ENCODE data around the gene ATP6AP2. TPM values are rescaled to one million over a fixed set of nuclear protein-coding genes. Genes with fewer than 3 reads are reported as not detected.

The ATP6AP2 gene
- total RNA-seq, 1 experiment from 2014 or later, result 73.8 TPM

DNA sequence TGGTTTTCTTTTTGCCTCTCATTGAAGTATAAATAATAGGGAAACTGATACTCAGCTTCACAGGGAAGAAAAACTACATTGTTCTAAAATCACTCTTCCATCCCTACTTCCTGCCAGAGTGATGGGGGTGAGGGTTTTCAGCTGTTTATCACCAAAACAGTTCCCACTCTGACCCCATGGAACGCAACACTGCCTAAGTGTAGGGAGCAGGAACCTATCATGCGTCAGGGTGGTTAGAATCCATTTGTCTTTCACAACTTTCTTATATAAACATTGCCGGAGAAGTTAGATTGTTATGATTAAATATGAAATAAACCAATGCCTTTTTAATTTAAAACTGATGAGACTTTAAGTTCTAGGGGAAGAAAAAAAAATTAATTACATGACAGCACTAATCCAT lies 26.6 kb downstream of the ATP6AP2 start:
- H3K27ac ChIP-seq (ENCODE audit: low read depth, low read length, poor library complexity, severe bottlenecking), result no peak overlapping the region
- intact Hi-C loops (cut with micrococcal nuclease; ENCODE audit: unreplicated experiment), result no loop called here
- DNase-seq (ENCODE audit: low spot score), result no peak
- no peaks in the 10 kb centered on the region for H3K9me3 ChIP-seq (ENCODE audit: low read depth, low read length, poor library complexity, severe bottlenecking)
- TF ChIP-seq EZH2 (IDR thresholded peaks at IDR 0.05; ENCODE audit: borderline replicate concordance, low read depth, low read length, poor library complexity, severe bottlenecking), result no peak
- TF ChIP-seq, protein P1, sequence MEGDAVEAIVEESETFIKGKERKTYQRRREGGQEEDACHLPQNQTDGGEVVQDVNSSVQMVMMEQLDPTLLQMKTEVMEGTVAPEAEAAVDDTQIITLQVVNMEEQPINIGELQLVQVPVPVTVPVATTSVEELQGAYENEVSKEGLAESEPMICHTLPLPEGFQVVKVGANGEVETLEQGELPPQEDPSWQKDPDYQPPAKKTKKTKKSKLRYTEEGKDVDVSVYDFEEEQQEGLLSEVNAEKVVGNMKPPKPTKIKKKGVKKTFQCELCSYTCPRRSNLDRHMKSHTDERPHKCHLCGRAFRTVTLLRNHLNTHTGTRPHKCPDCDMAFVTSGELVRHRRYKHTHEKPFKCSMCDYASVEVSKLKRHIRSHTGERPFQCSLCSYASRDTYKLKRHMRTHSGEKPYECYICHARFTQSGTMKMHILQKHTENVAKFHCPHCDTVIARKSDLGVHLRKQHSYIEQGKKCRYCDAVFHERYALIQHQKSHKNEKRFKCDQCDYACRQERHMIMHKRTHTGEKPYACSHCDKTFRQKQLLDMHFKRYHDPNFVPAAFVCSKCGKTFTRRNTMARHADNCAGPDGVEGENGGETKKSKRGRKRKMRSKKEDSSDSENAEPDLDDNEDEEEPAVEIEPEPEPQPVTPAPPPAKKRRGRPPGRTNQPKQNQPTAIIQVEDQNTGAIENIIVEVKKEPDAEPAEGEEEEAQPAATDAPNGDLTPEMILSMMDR (conservative IDR thresholded peaks at IDR 0.05; ENCODE audit: low read depth, low read length), result no peak
- H3K36me3 ChIP-seq (ENCODE audit: insufficient read depth, low read length, poor library complexity, severe bottlenecking), result no peaks in the 10 kb centered on the region
- no peaks in the 10 kb centered on the region for H3K27me3 ChIP-seq (replicated peaks; ENCODE audit: insufficient read depth, low read depth, low read length, poor library complexity)
- H3K4me1 ChIP-seq (ENCODE audit: insufficient read depth, low read length, poor library complexity, severe bottlenecking), result no peaks in the 10 kb centered on the region
- POLR2A ChIA-PET (ENCODE audit: low non-redundant PET), result no interaction called here
- CTCF ChIA-PET, result no interaction called here
- no peak overlapping the region for H3K4me3 ChIP-seq (ENCODE audit: low read depth, low read length, poor library complexity, severe bottlenecking)
- BruUV-seq (replicated peaks), result no TSS peak

DNA sequence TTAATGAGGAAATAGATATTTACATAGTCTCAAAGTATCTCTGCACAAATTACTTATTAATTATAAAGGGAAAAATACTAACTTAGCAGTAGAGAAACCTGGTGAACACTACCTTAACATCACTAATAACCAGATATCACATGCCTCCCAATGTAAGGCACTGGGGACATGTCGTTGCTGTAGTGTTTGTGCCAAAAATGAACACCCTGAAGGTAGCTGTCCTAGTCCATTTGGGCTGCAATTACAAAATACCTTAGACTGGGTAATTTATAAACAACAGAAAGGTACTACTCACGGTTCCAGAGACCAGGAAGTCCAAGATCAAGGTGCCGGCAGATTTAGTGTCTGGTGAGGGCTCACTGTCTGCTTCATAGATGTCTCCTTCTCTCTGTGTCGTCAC lies 31.7 kb downstream of the ATP6AP2 start:
- intact Hi-C loops (cut with micrococcal nuclease; ENCODE audit: unreplicated experiment), result no loop called here

DNA sequence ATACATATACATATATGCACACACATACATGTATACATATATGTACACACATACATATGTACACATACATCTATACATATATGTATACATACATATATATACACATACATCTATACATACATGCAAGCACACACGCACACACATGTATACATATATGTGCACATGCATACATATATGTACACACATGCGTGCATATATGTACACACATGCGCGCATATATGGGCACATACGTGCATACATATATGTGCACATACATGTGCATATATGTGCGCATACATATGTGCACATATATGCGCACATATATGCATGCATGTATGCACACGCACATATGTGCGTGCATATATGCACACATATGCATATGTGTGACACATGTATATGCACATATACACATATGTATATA lies 35.2 kb downstream of the ATP6AP2 start:
- H3K27ac ChIP-seq (ENCODE audit: low read depth, low read length, poor library complexity, severe bottlenecking), result no peak overlapping the region
- DNase-seq (ENCODE audit: low spot score), result no peak
- ChIA-PET POLR2A (ENCODE audit: low non-redundant PET) (no interaction called here), CTCF (no interaction called here)
- H3K4me1 ChIP-seq (ENCODE audit: insufficient read depth, low read length, poor library complexity, severe bottlenecking), result no peaks in the 10 kb centered on the region
- BruUV-seq (replicated peaks), result no TSS peak
- H3K36me3 ChIP-seq (ENCODE audit: insufficient read depth, low read length, poor library complexity, severe bottlenecking), result no peaks in the 10 kb centered on the region
- intact Hi-C loops (cut with micrococcal nuclease; ENCODE audit: unreplicated experiment), result no loop called here
- no peak overlapping the region for H3K4me3 ChIP-seq (ENCODE audit: low read depth, low read length, poor library complexity, severe bottlenecking)
- no peaks in the 10 kb centered on the region for H3K27me3 ChIP-seq (replicated peaks; ENCODE audit: insufficient read depth, low read depth, low read length, poor library complexity)
- TF ChIP-seq EZH2 (IDR thresholded peaks at IDR 0.05; ENCODE audit: borderline replicate concordance, low read depth, low read length, poor library complexity, severe bottlenecking), result no peak
- TF ChIP-seq, protein P1 (conservative IDR thresholded peaks at IDR 0.05; ENCODE audit: low read depth, low read length), result no peak
- H3K9me3 ChIP-seq (ENCODE audit: low read depth, low read length, poor library complexity, severe bottlenecking), result no peaks in the 10 kb centered on the region

More for the DNA sequence above, 31.7 kb downstream of the ATP6AP2 start:
- H3K27ac ChIP-seq (ENCODE audit: low read depth, low read length, poor library complexity, severe bottlenecking), result no peak overlapping the region
- H3K9me3 ChIP-seq (ENCODE audit: low read depth, low read length, poor library complexity, severe bottlenecking), result no peaks in the 10 kb centered on the region
- TF ChIP-seq EZH2 (IDR thresholded peaks at IDR 0.05; ENCODE audit: borderline replicate concordance, low read depth, low read length, poor library complexity, severe bottlenecking), result no peak
- TF ChIP-seq, protein P1 (conservative IDR thresholded peaks at IDR 0.05; ENCODE audit: low read depth, low read length), result no peak
- no peak overlapping the region for H3K4me3 ChIP-seq (ENCODE audit: low read depth, low read length, poor library complexity, severe bottlenecking)
- no TSS peak for BruUV-seq (replicated peaks)
- H3K27me3 ChIP-seq (replicated peaks; ENCODE audit: insufficient read depth, low read depth, low read length, poor library complexity), result no peaks in the 10 kb centered on the region
- POLR2A ChIA-PET (ENCODE audit: low non-redundant PET), result no interaction called here
- CTCF ChIA-PET, result interaction anchor here (0.6 kb wide), 1 partner anchor 69 kb away, joined by 4 read pairs; no protein-coding TSS in a partner anchor
- DNase-seq (ENCODE audit: low spot score), result no peak
- H3K4me1 ChIP-seq (ENCODE audit: insufficient read depth, low read length, poor library complexity, severe bottlenecking), result no peaks in the 10 kb centered on the region
- no peaks in the 10 kb centered on the region for H3K36me3 ChIP-seq (ENCODE audit: insufficient read depth, low read length, poor library complexity, severe bottlenecking)

Measured in A673 (cell line).